Midbrain (tissue), 1 donor: ENCODE measurements around the gene SULT4A1.

Source experiments
- DNase-seq: peaks from one replicate; lab custom pipeline; 2025; lab: John Stamatoyannopoulos, UW

The SULT4A1 gene

GRCh38 chr22:43828725-43828997, 33.7 kb downstream of the SULT4A1 start:
- no peak for DNase-seq

GRCh38 chr22:43827926-43828724, 34.2 kb downstream of the SULT4A1 start:
- DNase-seq = no peak

- DNase-seq = no peak
Measured at GRCh38 chr22:43827003-43827735, 35.1 kb downstream of the SULT4A1 start.

- peak; percentile 51 for DNase-seq
Measured at GRCh38 chr22:43826142-43827002, 35.9 kb downstream of the SULT4A1 start.

- no peak for DNase-seq
Measured at GRCh38 chr22:43825651-43826050, 36.7 kb downstream of the SULT4A1 start.

- DNase-seq = no peak
Measured at GRCh38 chr22:43824724-43825420, 37.4 kb downstream of the SULT4A1 start.

- no peak for DNase-seq
Measured at GRCh38 chr22:43823911-43824665, 38.2 kb downstream of the SULT4A1 start.

- no peak for DNase-seq
Measured at GRCh38 chr22:43823353-43823908, 38.9 kb downstream of the SULT4A1 start.

- no peak for DNase-seq
Measured at GRCh38 chr22:43821606-43822425, 40.5 kb downstream of the SULT4A1 start.

GRCh38 chr22:43820651-43821305, 41.5 kb downstream of the SULT4A1 start:
- DNase-seq = no peak

GRCh38 chr22:43819931-43820640, 42.2 kb downstream of the SULT4A1 start:
- DNase-seq = no peak

- no peak for DNase-seq
Measured at GRCh38 chr22:43819421-43819921, 42.8 kb downstream of the SULT4A1 start.

- DNase-seq = no peak
Measured at GRCh38 chr22:43818981-43819380, 43.3 kb downstream of the SULT4A1 start.

GRCh38 chr22:43817402-43817801, 44.9 kb downstream of the SULT4A1 start:
- DNase-seq = no peak

GRCh38 chr22:43814264-43814663, 48.0 kb downstream of the SULT4A1 start:
- DNase-seq = no peak

- no peak for DNase-seq
Measured at GRCh38 chr22:43812890-43813289, 49.4 kb downstream of the SULT4A1 start.

- DNase-seq = peak; percentile 94
Measured at GRCh38 chr22:43812149-43812842, 50.0 kb downstream of the SULT4A1 start, which contains the start of gene EFCAB6. EFCAB6 (minus strand) TSS chr22:43812305; CDS start chr22:43782318, 29,987 bp downstream.

- no peak for DNase-seq
Measured at GRCh38 chr22:43811777-43812148, 50.5 kb downstream of the SULT4A1 start.
